Measurements from ENCODE around the gene EEF2. TPM values are rescaled to one million over a fixed set of nuclear protein-coding genes. Genes with fewer than 3 reads are reported as not detected.
"Not testable (repeated sequence)": the region's sequence is repeated elsewhere in the genome, so short reads cannot be mapped to it uniquely, and the experiment has no call there.

EEF2 gene
- total RNA-seq, 1 donor from 2014 or later = 3,162 TPM

DNA sequence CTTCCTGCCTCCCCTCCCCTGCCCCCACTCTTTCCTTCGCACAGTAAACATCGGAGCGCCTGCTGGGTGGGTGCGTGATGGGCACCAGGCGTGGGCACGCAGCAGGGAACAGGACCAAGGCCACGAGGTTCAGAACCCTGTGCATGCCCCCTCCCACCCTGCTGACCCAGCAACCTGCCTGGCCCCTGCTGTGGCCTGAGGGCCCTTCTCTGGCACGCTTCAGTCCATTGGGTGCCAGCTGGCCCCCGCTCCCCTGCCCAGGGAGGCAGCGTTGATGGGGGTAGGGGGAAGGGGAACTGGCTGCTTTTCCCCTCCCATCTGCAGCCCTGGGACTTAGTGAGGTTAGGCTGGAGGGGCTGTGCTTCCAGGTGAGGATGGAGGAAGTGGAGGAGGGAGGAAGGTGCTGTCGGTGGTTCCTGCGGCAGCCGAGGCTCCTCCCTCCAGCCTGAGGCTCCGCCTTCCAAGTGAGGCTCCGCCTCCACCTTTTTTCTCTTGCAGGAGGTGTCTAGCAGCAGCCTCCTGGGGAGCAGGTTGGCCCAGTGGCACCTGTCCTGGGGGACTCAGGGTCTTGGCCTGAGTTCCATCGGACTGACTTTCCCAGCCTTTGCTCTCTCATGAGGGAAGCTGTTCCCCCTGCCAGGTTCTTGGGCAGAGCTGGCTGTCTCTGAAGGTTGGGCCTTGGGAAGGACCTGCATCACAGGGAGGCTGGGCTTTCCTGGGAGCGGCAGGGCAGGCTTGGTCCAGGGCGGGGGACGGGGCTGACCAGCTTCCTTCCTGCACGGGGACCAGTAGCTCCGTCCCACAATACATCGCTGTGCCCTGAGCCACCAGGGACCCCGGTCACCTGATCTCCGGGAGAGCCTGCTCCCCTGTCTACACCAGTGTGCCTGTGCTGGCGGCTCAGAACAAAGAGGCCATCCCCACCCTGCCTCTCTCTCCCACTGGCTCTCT, 29.6 kb upstream of the EEF2 start:
- Mint-ChIP-seq H3K27me3 (ENCODE audit: unreplicated experiment) (no peaks in the 10 kb centered on the region), H3K36me3 (ENCODE audit: unreplicated experiment) (peaks cover 5% of the 10 kb centered on the region), H3K9me3 (ENCODE audit: unreplicated experiment) (no peaks in the 10 kb centered on the region), H3K27ac (ENCODE audit: unreplicated experiment) (no peak overlapping the region), H3K4me1 (ENCODE audit: unreplicated experiment) (peaks cover 10% of the 10 kb centered on the region), H3K4me3 (ENCODE audit: unreplicated experiment) (no peak overlapping the region)
- no peak for DNase-seq (ENCODE audit: extremely low spot score, unreplicated experiment)
- TF ChIP-seq, protein P1, sequence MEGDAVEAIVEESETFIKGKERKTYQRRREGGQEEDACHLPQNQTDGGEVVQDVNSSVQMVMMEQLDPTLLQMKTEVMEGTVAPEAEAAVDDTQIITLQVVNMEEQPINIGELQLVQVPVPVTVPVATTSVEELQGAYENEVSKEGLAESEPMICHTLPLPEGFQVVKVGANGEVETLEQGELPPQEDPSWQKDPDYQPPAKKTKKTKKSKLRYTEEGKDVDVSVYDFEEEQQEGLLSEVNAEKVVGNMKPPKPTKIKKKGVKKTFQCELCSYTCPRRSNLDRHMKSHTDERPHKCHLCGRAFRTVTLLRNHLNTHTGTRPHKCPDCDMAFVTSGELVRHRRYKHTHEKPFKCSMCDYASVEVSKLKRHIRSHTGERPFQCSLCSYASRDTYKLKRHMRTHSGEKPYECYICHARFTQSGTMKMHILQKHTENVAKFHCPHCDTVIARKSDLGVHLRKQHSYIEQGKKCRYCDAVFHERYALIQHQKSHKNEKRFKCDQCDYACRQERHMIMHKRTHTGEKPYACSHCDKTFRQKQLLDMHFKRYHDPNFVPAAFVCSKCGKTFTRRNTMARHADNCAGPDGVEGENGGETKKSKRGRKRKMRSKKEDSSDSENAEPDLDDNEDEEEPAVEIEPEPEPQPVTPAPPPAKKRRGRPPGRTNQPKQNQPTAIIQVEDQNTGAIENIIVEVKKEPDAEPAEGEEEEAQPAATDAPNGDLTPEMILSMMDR (IDR thresholded peaks at IDR 0.05) = no peak

DNA sequence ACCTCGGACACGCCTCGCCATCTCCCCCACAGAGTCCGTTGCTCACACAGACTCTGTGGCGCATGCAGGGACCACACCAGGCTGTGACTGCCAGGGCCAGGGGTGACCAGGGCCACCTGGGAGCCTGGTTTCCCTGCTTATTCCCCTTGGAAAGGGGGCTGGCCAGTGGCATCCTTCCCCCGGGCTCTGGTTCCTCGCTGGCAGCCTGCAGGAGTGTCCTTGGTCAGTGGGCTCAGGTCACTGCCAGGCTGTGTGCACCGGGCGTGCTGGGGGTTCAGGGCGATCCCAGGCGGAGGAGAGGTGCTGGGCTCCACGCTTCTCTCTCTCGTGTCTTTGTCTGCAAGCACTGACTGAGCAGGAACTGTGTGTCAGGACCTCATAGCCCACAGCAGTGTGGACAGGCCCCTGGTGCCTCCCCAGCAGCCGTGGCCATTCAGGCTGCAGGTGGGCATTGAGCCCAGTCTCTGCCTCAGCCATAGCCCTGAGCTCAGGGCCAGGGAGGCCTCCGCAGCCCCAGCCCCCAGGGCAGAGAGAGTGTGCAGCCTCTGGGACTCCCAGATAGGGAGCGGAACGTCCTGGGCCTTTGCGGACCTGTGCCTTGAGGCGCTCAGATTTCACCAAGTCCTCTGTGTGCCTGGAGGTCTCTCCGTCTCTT, 28.8 kb upstream of the EEF2 start:
- TF ChIP-seq, protein P1 (IDR thresholded peaks at IDR 0.05) = no peak
- no peak for DNase-seq (ENCODE audit: extremely low spot score, unreplicated experiment)
- Mint-ChIP-seq H3K9me3 (ENCODE audit: unreplicated experiment) (no peaks in the 10 kb centered on the region), H3K27me3 (ENCODE audit: unreplicated experiment) (no peaks in the 10 kb centered on the region), H3K27ac (ENCODE audit: unreplicated experiment) (no peak overlapping the region), H3K36me3 (ENCODE audit: unreplicated experiment) (peaks cover 5% of the 10 kb centered on the region), H3K4me3 (ENCODE audit: unreplicated experiment) (no peak overlapping the region), H3K4me1 (ENCODE audit: unreplicated experiment) (peaks cover 18% of the 10 kb centered on the region)

DNA sequence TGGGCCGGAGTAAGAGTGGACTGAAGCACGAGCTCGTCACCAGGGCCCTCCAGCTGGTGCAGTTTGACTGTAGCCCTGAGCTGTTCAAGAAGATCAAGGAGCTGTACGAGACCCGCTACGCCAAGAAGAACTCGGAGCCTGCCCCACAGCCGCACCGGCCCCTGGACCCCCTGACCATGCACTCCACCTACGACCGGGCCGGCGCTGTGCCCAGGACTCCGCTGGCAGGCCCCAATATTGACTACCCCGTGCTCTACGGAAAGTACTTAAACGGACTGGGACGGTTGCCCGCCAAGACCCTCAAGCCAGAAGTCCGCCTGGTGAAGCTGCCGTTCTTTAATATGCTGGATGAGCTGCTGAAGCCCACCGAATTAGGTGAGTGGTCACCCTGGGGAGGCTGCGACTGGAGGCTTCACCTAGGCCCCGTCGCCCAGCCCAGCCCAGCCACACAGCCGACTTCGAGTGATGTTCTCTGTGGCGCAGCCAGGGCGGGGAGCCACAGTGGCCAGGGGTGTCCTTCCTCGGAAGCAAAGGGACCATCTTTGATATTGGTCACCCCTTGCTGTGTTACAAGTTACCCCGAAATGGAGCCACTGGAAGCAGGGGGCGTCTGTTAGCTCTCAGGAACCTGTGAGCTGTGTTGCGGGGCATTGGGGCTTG, 27.8 kb upstream of the EEF2 start:
- DNase-seq (ENCODE audit: extremely low spot score, unreplicated experiment) = no peak
- Mint-ChIP-seq H3K36me3 (ENCODE audit: unreplicated experiment) (peaks cover 5% of the 10 kb centered on the region), H3K4me3 (ENCODE audit: unreplicated experiment) (no peak overlapping the region), H3K4me1 (ENCODE audit: unreplicated experiment) (peaks cover 26% of the 10 kb centered on the region), H3K9me3 (ENCODE audit: unreplicated experiment) (no peaks in the 10 kb centered on the region), H3K27ac (ENCODE audit: unreplicated experiment) (no peak overlapping the region), H3K27me3 (ENCODE audit: unreplicated experiment) (no peaks in the 10 kb centered on the region)
- TF ChIP-seq, protein P1 (IDR thresholded peaks at IDR 0.05) = no peak

DNA sequence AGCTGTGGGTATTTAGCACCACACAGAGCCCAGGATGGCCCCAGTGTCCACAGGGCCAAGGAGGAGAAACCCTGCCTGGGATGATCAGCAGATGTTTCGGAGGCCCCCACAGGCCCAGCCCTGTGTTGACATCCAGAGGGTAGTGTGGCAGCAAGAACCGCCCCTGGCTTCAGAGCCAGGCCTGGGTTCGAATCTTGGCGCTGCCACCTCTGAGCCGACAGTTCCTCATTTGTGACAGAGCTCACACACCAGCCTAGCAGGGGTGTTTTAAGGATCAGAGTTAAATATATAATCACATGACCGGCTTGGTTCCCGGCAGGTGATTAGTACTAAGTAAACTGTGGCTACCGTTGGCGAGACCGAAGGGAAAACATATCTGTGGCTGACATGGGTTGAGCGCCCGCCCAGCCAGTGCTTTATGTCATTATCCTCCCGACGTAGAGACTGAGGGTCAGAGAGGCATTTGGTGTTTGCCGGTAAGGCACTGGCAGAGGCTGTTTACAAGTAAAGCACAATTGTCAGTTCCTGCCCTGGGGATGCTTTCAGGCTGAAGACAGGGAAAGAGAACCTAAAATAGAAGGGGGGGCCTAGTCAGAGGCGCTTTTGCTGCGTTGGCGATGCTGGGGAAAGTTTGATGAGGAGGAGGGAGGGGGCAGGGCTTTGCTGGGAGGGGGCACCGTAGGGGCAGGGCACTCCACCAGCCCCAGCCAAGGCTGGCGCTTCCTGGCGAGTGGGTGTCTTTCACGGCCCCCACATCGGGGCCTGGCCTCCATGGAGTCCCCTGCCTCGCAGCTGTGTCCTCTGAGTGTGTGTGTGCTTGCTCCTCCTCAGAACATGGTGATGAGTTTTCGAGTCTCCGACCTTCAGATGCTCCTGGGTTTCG, 27.1 kb upstream of the EEF2 start:
- TF ChIP-seq, protein P1 (IDR thresholded peaks at IDR 0.05) = no peak
- H3K36me3 Mint-ChIP-seq (ENCODE audit: unreplicated experiment) = peaks cover 5% of the 10 kb centered on the region
- peaks cover 26% of the 10 kb centered on the region for H3K4me1 Mint-ChIP-seq (ENCODE audit: unreplicated experiment)
- DNase-seq (ENCODE audit: extremely low spot score, unreplicated experiment) = no peak
- no peak overlapping the region for H3K27ac Mint-ChIP-seq (ENCODE audit: unreplicated experiment)
- no peak overlapping the region for H3K4me3 Mint-ChIP-seq (ENCODE audit: unreplicated experiment)
- no peaks in the 10 kb centered on the region for H3K9me3 Mint-ChIP-seq (ENCODE audit: unreplicated experiment)
- no peaks in the 10 kb centered on the region for H3K27me3 Mint-ChIP-seq (ENCODE audit: unreplicated experiment)

DNA sequence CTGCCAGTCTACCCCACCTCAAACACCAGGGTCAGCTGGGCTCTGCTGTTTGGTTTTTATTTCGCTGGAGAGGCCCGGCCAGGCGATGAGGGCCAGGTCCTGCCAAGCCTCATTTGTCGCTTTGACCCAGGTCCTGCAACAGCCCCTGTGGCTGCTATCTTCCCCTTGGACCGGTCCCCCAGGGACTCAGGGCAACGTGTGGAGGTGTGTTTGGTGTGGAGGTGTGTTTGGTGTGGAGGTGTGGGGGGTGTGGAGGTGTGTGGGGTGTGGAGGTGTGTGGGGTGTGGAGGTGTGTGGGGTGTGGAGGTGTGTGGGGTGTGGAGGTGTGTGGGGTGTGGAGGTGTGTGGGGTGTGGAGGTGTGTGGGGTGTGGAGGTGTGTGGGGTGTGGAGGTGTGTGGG, 26.2 kb upstream of the EEF2 start:
- not testable (repeated sequence) for H3K27me3 Mint-ChIP-seq (ENCODE audit: unreplicated experiment); H3K9me3 Mint-ChIP-seq (ENCODE audit: unreplicated experiment); H3K27ac Mint-ChIP-seq (ENCODE audit: unreplicated experiment); DNase-seq (ENCODE audit: extremely low spot score, unreplicated experiment); H3K4me3 Mint-ChIP-seq (ENCODE audit: unreplicated experiment); H3K36me3 Mint-ChIP-seq (ENCODE audit: unreplicated experiment)
- H3K4me1 Mint-ChIP-seq (ENCODE audit: unreplicated experiment) = peaks cover 29% of the 10 kb centered on the region
